ENCODE results near the gene FOXP2.
"Not testable (repeated sequence)": the region's sequence is repeated elsewhere in the genome, so short reads cannot be mapped to it uniquely, and the experiment has no call there.

The FOXP2 gene

DNA sequence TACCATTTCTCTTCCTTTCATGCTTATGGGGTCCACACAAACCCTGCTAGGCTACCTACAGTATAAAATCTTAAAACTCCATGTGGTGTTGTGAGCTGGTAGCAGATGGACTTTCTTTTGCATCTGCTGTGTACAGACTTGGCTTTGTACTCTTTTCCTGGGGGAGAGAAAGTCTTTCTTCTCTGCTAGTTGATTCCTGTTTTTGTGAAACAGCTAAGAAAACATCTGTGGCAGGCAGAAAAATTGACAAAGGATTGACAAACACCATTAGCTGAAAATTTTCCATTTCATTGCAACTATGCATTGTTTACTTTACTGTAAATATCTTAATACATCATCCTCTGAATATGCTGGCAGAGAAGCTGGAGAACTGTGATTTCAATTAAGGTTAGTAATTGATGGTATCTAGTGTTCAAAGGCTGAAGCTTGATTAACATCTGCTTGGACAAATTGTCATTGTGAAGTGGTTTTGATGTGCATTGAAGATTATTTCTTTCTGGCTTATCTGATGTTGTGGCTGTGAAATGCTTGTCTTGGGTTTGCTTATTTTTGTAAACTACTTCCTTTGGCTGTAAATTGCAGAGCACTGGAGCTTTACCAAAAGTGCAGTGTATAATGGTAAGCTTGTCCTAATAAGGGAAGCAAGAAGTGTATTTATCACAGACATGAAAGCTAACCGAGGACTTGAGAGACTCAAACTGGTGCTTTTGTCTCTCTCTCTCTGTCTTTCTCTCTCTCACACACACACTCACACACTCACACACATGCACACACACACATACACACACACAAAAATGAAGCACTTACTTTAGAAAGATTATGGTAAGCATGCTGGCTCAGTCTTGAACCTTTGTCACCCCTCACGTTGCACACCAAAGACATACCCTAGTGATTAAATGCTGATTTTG, at the start of gene FOXP2:
FOXP2 (plus strand) TSS at position 660 of the 908 bp plus-strand sequence. CDS start 11,697 bp downstream, outside the sequence.
- DNase-seq, result no peak

- DNase-seq, result no peak
Observed at GRCh38 chr7:114365791-114366190, 48.8 kb upstream of the FOXP2 start.

GRCh38 chr7:114368492-114368891, 46.1 kb upstream of the FOXP2 start:
- DNase-seq, result no peak

GRCh38 chr7:114369294-114369693, 45.3 kb upstream of the FOXP2 start:
- no peak for DNase-seq

- DNase-seq, result no peak
Observed at GRCh38 chr7:114372619-114373018, 42.0 kb upstream of the FOXP2 start.

- DNase-seq, result no peak
Observed at GRCh38 chr7:114375907-114376306, 38.7 kb upstream of the FOXP2 start.

GRCh38 chr7:114383946-114384345, 30.7 kb upstream of the FOXP2 start:
- not testable (repeated sequence) for DNase-seq

GRCh38 chr7:114384346-114384745, 30.3 kb upstream of the FOXP2 start:
- DNase-seq, result not testable (repeated sequence)

GRCh38 chr7:114388021-114388420, 26.6 kb upstream of the FOXP2 start:
- no peak for DNase-seq

DNA sequence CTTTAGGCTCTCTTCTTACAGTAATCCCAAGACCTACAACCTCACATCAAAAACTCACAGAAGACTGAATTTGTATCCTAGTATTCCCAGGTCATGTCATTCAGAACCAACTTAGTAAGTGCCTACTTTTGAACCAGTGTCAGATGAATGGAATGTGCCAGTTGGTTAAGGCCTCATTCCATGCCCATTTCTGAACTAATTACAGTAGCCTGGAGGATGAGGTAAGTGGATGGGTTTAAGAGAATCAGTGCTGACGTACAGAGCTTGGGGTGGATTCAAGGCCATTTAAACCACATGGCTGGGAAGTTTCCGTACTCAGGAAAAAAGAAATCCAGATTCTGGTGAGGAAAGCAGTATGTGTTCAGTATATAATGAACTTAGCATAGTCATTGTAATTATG, 21.9 kb upstream of the FOXP2 start:
- no peak for DNase-seq

DNA sequence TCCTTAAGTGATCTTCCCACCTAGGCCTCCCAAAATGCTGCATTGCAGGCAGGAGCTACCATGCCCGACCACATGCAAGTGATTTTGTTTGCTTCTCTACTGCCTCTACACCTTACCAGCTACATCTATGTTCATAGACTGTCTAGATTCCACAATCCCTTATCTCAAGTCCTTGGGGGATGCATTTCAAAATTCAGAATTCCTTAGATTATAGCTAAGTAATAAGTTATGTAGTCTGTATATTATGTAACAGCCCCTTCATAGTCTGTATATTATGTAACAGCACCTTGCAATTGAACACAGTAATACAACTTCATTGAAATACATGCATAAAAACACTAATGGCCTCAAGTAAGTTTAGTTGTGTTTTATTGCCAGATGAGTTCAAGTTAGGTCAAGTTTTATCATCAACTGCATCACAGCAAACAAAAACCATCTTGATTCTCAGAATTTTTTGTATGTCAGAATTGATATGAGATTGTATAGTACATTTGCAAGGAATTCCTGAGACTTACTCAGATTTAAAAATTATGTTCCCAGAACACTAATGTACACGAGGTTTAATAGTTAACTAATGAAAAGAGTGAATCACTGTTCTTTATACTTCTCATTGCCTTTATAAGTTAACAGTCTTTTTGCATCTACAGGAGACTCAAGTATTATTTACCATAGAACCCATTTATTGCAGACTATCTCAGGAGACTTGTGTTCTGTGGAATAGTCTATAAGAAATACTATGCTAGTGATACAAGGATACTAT, 11.6 kb upstream of the FOXP2 start:
- DNase-seq, result no peak

DNA sequence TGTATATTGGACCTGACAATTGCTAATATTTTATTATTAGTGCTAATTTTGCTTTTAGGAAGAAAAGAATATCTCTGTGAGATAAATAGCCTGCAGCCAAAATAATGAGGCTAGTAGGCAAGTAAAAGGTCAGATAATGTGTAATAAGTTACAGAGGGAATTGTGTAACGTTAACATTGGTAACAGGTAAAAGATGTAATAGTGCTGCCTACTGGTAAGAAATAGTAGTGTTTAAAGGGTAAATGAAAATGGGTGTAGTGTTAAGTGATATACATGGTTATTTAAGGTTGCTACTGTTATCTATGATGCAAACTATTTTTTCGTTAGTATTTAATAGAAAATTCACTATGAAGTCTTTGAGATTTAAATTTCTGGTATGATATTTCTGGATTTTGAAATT, 9.2 kb upstream of the FOXP2 start:
- DNase-seq, result no peak

DNA sequence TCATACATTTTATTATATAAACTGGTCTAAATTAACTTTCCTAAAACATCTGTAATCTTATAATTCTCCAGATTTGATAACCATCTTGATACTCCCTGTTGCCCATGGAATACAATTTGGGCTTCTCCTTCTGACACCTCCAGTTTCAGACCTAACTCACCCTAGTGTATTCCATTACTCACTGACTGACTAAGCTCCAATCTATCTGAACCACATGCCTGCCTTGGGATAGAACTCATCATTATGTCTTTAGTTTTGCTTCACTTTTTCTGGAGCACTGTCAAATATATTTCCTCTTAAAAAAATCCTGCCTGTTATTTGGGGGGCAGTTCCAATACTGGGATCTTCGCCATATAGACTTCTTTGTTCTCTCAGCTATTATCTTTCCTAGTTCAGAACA, 4.9 kb upstream of the FOXP2 start:
- no peak for DNase-seq

GRCh38 chr7:114412548-114412947, 2.1 kb upstream of the FOXP2 start:
- DNase-seq, result no peak

GRCh38 chr7:114413761-114414155, 857 bp upstream of the FOXP2 start:
- no peak for DNase-seq

- DNase-seq, result no peak
Observed at GRCh38 chr7:114415064-114415989, 712 bp downstream of the FOXP2 start.

DNA sequence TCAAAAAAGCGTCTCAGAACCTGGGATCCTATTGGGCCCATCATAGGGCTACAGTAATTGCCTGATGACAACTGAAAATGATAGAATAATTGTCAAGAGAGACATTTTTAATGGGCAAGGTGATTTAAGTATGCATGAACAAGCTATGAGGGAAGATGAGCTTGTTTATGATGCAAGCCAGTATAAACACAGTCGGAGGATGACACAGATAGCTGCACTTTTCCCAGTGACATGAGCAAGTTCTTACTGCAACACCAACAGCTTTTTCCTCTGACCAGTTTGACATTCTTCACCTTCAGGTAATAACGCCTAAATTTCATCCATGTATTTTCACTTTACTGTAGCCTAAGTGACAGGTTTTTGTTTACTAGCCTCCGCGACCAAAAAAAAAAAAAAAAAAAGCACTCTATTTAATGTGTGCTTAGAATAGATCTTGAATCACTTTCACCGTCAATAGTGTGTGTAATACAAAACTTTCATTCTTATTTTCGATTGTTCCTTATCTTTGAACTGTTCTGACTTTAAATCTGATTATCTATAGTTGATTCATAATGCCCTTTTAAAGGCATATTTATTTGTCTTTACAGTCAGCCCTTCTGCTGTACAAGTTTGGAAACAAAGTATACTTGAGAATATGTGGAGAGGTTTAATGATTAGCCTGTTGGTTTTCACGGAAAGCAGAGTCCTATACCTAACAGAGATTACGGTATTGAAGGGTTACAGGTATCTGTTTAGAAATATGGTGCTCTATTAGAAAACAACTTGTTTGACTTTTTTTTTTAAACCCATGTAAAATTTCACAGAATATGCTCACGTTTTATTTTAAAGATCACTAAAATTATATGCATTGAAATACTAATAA, 1.7 kb downstream of the FOXP2 start:
- no peak for DNase-seq

- no peak for DNase-seq
Observed at GRCh38 chr7:114417290-114417689, 2.7 kb downstream of the FOXP2 start.

GRCh38 chr7:114418117-114418516, 3.5 kb downstream of the FOXP2 start:
- no peak for DNase-seq

GRCh38 chr7:114419441-114420272, 5.0 kb downstream of the FOXP2 start:
- DNase-seq, result no peak

Measured in activated CD4-positive, alpha-beta T cell treated with anti-CD3 and anti-CD28 coated beads, Interleukin-2, amount 50 U/mL, for 1 hour (primary cell).